Lung (tissue), 12 donors: ENCODE data around the gene FAR1. TPM values are rescaled to one million over a fixed set of nuclear protein-coding genes. Genes with fewer than 3 reads are reported as not detected.

Source experiments
- ATAC-seq: fragments of 200-7000 bp; cut with Tn5 transposase; one replicate; pipeline ENCODE4 v1.9.1; 2020; ENCODE audit warnings: moderate number of reproducible peaks; ENCODE audit not compliant: insufficient read depth, low FRiP score
- DNase-seq, 3 donors: peaks; one replicate each; pipeline ENCODE4 v3.0.0-alpha.2; 2013 to 2017
- H3K27ac ChIP-seq, 2 donors: one replicate each; pipeline ENCODE4 v1.5.1; 2013; ENCODE audit warnings: mild to moderate bottlenecking in 2 of 2, moderate library complexity in 2 of 2, control low read depth in 1 of 2, inconsistent platforms in 1 of 2, low read depth in 1 of 2, low read length in 1 of 2
- H3K27me3 ChIP-seq, 3 donors: one replicate each; pipeline ENCODE4 v1.5.1; 2013; ENCODE audit warnings: low read length in 2 of 3; ENCODE audit not compliant: control insufficient read depth in 3 of 3, insufficient read depth in 3 of 3
- H3K36me3 ChIP-seq, 4 donors: one replicate each; pipeline ENCODE4 v1.5.1; 2013; ENCODE audit warnings: low read length in 4 of 4, mild to moderate bottlenecking in 1 of 4, moderate library complexity in 1 of 4; ENCODE audit not compliant: control insufficient read depth in 4 of 4, insufficient read depth in 4 of 4
- H3K4me1 ChIP-seq, 5 donors: one replicate each; pipeline ENCODE4 v1.5.1; 2013; ENCODE audit warnings: low read length in 5 of 5, mild to moderate bottlenecking in 2 of 5, moderate library complexity in 1 of 5; ENCODE audit not compliant: control insufficient read depth in 5 of 5, insufficient read depth in 5 of 5
- H3K4me3 ChIP-seq: one replicate; pipeline ENCODE4 v1.5.1; 2013; ENCODE audit warnings: mild to moderate bottlenecking, control low read depth, moderate library complexity
- H3K9ac ChIP-seq, 2 donors: one replicate each; pipeline ENCODE4 v1.5.1; 2013; ENCODE audit warnings: low read length in 2 of 2, control low read depth in 1 of 2; ENCODE audit not compliant: insufficient read depth in 1 of 2
- H3K9me3 ChIP-seq, 4 donors: one replicate each; pipeline ENCODE4 v1.5.1; 2013; ENCODE audit warnings: low read length in 3 of 4, mild to moderate bottlenecking in 1 of 4, moderate library complexity in 1 of 4; ENCODE audit not compliant: control insufficient read depth in 4 of 4, insufficient read depth in 3 of 4
- WGBS, 2 donors: extraction: QIAGEN DNeasy Blood & Tissue Kit; methylation state at CpG; one replicate each; pipeline ENCODE4 v1.1.7; 2013; 5-methylcytosine and 5-hydroxymethylcytosine counted together
- polyA plus RNA-seq, 2 donors: library from polyadenylated mRNA; stranded (reverse); fragments of 200-250 nt; gene quantifications; one replicate each; pipeline ENCODE4 v1.2.1, GENCODE V29; 2013
- total RNA-seq, 2 donors: library from RNA; depleted of rRNA in 1 of 2; stranded (reverse); fragments of >200 nt in 1 of 2; gene quantifications; one replicate each; pipeline ENCODE4 v1.2.1, GENCODE V29; 2014 to 2021
- TF ChIP-seq, protein P1 (sequence below): IDR thresholded peaks from 2 replicates; pipeline ENCODE4 v1.5.1; 2012; ENCODE audit warnings: mild to moderate bottlenecking; ENCODE audit errors: control extremely low read depth, extremely low read depth
- donor health status: control.
- donor health status: control.
- donor health status: Bipolar disorder and iron deficiency.
- donor health status: healthy.
- donor health status: DM: yes; HTN: yes; CAD: no.

The FAR1 gene
- total and polyA plus RNA-seq, 4 donors, result 22.5 to 126 (median 39.9) TPM

DNA sequence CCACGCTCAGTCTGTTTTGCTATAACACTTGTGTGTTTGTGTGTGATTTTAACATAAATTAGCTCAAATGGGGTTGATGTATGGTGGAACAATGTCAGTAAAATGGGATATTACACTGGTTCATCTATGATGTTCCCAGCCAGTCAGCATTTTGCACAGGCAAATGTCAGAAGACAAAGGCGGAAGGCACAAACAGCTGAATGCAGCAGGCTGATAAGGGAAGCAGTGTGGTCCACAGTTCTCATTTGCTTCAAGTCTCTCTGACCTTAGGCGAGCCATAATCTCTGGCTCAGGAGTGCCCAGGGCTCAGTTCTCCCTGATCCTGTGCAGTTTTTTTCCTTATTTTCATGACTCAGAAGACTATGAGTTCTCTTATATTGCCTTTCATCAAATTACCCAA lies 102.7 kb downstream of the FAR1 start:
- no peaks in the 10 kb centered on the region for H3K9me3 ChIP-seq
- TF ChIP-seq, protein P1, sequence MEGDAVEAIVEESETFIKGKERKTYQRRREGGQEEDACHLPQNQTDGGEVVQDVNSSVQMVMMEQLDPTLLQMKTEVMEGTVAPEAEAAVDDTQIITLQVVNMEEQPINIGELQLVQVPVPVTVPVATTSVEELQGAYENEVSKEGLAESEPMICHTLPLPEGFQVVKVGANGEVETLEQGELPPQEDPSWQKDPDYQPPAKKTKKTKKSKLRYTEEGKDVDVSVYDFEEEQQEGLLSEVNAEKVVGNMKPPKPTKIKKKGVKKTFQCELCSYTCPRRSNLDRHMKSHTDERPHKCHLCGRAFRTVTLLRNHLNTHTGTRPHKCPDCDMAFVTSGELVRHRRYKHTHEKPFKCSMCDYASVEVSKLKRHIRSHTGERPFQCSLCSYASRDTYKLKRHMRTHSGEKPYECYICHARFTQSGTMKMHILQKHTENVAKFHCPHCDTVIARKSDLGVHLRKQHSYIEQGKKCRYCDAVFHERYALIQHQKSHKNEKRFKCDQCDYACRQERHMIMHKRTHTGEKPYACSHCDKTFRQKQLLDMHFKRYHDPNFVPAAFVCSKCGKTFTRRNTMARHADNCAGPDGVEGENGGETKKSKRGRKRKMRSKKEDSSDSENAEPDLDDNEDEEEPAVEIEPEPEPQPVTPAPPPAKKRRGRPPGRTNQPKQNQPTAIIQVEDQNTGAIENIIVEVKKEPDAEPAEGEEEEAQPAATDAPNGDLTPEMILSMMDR, result no peak
- WGBS, 2 donors, result 83 to 92% methylated on average over 3 of the region's 3 CpGs
- no peaks in the 10 kb centered on the region for H3K4me1 ChIP-seq
- no peaks in the 10 kb centered on the region for H3K36me3 ChIP-seq
- no peak overlapping the region for H3K27ac ChIP-seq
- H3K9ac ChIP-seq, result no peak overlapping the region
- H3K4me3 ChIP-seq, result no peak overlapping the region
- ATAC-seq (no peak), DNase-seq (no peak)
- H3K27me3 ChIP-seq, result no peaks in the 10 kb centered on the region

DNA sequence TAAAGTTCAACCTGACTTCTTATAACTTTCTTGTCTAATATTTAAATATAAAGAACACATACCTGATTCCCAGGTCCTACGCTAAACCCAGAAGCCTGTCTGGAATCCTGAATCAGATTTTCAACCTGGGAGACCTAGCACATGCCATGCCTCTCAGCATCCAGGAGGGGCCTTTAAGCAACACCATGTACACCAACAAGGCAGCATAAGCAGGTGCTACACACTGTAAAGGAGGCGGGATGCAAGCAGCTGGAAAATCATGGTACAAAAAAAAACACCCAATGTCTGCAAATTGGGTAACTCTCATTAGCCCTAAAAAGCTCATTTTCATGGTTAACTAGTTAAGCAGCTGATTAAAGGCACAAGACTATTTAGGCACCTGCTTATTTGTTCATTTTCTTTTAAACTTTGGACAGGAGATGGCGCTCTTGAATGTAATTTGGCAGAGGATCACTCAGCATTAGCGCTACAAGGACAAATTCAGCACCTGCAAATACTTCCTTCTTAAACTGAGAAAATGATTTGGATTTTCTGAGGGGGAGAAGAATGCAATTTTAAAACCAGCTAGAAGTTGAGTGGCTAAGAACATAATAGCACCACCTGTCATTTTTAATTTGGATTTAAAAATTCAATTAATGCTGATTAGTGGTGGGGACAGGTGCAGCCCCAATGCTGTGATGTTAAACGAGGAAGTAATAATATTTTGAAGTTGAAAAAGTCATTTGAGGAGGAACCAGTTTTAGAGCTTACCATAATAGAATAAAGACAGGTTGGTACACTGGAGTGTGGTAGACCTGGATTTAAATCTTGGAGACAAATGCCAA lies 104.0 kb downstream of the FAR1 start:
- peak; percentile 32 to 87 (median 82) for DNase-seq
- H3K4me1 ChIP-seq, result peaks cover 0 to 3% (median 0%) of the 10 kb centered on the region in 5 donors
- H3K4me3 ChIP-seq, result no peak overlapping the region
- TF ChIP-seq, protein P1, result peak; percentile 57
- no peaks in the 10 kb centered on the region for H3K27me3 ChIP-seq
- no peaks in the 10 kb centered on the region for H3K36me3 ChIP-seq
- H3K9me3 ChIP-seq, result no peaks in the 10 kb centered on the region
- no peak overlapping the region for H3K9ac ChIP-seq
- no peak overlapping the region for H3K27ac ChIP-seq
- peak; percentile 71 for ATAC-seq
- 33% methylated on average over 5 of the region's 5 CpGs for WGBS, 2 donors

DNA sequence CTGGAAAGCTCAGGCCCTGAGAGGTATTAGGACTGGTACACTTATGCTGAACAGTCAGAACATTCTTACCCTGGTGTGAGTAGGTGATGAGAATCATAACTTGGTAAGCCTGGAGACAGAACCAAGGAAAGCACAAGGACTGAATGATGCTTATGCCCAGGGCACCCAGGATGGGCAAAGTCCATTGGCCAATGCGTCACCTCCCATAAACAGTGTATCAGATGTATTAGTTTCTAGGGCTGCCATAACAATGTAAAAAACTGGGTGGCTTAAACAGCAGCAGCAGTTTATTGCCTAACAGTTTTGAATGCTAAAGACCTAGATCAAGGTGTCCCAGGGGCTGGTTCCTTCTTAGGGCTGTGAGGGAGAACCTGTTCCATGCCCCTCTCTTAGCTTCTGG lies 107.0 kb downstream of the FAR1 start:
- no peaks in the 10 kb centered on the region for H3K27me3 ChIP-seq
- H3K4me3 ChIP-seq, result no peak overlapping the region
- no peaks in the 10 kb centered on the region for H3K36me3 ChIP-seq
- DNase-seq (no peak), ATAC-seq (no peak)
- H3K9me3 ChIP-seq, result no peaks in the 10 kb centered on the region
- no peak overlapping the region for H3K9ac ChIP-seq
- TF ChIP-seq, protein P1, result no peak
- no peak overlapping the region for H3K27ac ChIP-seq
- WGBS, 2 donors, result 92 to 100% methylated on average over 1 of the region's 1 CpG
- H3K4me1 ChIP-seq, result peaks cover 0 to 3% (median 0%) of the 10 kb centered on the region in 5 donors
